ENCODE results near the gene RNF225. TPM values are rescaled to one million over a fixed set of nuclear protein-coding genes. Genes with fewer than 3 reads are reported as not detected.

Gene RNF225
- total RNA-seq, 2 donors from 2014 or later: not detected

- ATAC-seq: no peak
- intact Hi-C loops (cut with DNase I): no loop called here
- DNase-seq: no peak
Observed at GRCh38 chr19:58385313-58385890, 10.1 kb upstream of the RNF225 start.

GRCh38 chr19:58385891-58386575, 9.4 kb upstream of the RNF225 start:
- DNase-seq: peak; percentile 46
- intact Hi-C loops (cut with DNase I): no loop called here
- peak; percentile 16 to 23 for ATAC-seq

DNA sequence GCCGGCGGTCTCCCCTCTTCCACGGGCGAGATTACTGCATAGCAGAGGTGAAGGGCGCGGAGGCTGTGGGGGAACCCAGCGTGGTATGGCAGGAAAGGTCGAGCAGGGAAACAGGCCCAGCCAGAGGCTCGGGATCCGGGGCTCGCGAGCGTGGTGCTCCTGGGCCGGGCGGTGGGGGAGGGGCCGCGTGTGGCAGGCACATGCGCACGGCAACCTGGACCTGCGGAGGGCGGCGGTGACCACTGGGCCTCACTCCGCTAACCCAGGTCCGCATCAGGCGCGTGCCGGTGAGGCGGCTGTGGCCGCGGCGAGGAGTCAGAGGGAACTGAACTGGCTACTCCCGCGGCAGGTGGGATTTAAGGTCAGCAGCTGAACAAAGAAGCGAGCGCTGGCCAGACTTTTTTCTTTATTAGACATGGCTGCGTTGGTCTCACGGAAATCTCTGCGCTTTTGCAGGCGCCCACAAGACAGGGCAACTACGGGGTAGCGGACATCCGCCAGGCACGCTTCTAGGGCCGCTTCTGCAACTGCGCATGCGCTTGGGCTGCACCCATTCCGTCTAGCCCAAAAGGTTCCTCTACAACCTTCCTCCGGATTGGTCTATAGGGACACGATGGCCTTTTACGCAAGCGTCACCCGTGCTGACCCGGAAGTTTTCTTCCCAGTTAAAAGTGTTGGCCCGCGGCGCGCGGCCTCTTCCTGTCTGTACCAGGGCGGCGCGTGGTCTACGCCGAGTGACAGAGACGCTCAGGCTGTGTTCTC, 8.7 kb upstream of the RNF225 start, which contains the start of gene RPS5:
Gene RPS5, plus strand, starts transcription at position 694 of the 762 bp plus-strand sequence. CDS start 869 bp downstream, outside the sequence.
- peak; percentile 95 for DNase-seq
- intact Hi-C loops (cut with DNase I): no loop called here
- ATAC-seq: peak; percentile 95 to 97

DNA sequence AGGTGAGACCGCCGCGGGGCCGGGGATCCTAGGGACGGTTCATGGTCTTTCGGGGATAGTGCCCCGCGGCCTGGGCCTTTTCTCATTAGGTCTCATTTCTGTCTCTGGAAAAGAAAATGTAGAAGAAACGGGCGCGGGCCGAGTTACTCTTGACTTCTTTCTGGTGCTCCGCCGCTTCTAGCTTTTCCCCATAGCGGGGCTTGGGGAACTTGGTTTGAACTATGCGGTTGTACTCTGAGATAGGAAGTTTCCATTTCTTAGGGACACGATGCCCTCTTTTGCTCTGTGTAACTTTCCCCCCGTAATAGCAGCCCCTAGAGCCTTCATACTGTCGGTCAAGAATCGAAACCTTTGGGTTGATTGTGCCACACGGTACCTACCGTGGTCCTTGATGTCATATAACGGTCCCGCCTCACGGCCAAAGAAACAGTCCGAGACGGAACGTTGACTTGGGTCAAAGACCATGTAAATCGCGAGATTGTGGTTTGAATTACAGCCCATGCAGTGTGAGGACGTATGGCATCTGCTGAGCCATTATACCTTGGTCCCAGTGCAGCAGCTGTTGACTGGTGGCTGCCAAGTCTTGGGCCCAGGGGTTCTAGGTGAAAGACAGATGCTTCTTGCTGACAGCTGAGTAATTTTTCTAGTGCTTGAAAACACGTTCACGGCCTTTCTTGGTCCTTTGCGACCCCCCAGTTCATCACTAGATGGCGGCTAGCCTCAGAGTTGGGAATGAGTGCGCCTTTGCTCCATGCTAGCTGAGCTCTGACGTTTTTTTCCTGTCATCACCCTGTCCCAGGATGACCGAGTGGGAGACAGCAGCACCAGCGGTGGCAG, 7.9 kb upstream of the RNF225 start:
- DNase-seq: no peak
- ATAC-seq: no peak
- intact Hi-C loops (cut with DNase I): no loop called here

GRCh38 chr19:58388175-58388526, 7.3 kb upstream of the RNF225 start:
- DNase-seq: no peak
- no peak for ATAC-seq
- intact Hi-C loops (cut with DNase I): no loop called here

GRCh38 chr19:58392945-58393724, 2.3 kb upstream of the RNF225 start:
- DNase-seq: no peak
- intact Hi-C loops (cut with DNase I): no loop called here
- no peak for ATAC-seq

DNA sequence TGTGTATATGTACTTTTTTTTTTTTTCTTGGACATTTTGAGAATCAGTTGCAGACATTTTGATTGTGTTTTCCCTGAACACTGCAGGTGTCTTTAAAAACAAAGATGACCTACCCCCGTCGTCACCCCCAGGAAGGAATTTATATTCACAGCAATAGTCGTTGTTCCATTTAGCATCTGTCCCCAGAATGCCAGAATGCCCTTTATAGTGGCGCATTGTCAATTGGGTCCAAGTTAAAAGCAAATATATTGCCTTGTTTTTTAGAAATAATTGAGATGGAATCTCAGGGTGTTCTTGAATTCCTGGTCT, 1.8 kb upstream of the RNF225 start:
- DNase-seq (no peak), ATAC-seq (no peak)
- intact Hi-C loops (cut with DNase I): no loop called here

GRCh38 chr19:58394821-58395219, 636 bp upstream of the RNF225 start:
- intact Hi-C loops (cut with DNase I): no loop called here
- DNase-seq (no peak), ATAC-seq (no peak)

- ATAC-seq (peak; percentile 1 to 3), DNase-seq (no peak)
- intact Hi-C loops (cut with DNase I): no loop called here
Observed at GRCh38 chr19:58395979-58396627, 647 bp downstream of the RNF225 start.

- DNase-seq: no peak
- no peak for ATAC-seq
- intact Hi-C loops (cut with DNase I): no loop called here
Observed at GRCh38 chr19:58396691-58397532, 1.5 kb downstream of the RNF225 start.

- no peak for ATAC-seq
- no peak for DNase-seq
- intact Hi-C loops (cut with DNase I): no loop called here
Observed at GRCh38 chr19:58397533-58398037, 2.1 kb downstream of the RNF225 start.

DNA sequence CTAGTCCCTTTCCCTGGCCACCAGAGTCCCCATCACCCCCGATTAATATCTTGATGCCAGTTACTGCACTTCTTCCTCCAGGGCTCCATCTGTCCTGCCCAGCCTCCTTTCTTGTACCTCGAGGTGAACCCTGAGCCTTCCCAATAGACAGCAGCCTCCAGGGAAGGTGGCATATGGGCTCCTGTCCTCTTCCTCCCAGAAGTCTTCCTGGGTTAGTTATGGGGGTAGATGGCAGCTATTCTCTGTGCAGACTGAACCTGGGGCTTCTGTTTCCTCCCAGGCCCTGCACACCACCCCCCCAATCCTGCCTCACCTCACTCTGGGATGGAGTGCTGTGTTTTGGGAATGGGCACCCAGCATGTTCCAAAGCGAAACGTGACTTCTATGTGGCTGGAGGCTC, 2.6 kb downstream of the RNF225 start:
- ATAC-seq: no peak
- intact Hi-C loops (cut with DNase I): no loop called here
- no peak for DNase-seq

- intact Hi-C loops (cut with DNase I): no loop called here
- DNase-seq: no peak
- no peak for ATAC-seq
Observed at GRCh38 chr19:58398545-58398944, 3.1 kb downstream of the RNF225 start.

DNA sequence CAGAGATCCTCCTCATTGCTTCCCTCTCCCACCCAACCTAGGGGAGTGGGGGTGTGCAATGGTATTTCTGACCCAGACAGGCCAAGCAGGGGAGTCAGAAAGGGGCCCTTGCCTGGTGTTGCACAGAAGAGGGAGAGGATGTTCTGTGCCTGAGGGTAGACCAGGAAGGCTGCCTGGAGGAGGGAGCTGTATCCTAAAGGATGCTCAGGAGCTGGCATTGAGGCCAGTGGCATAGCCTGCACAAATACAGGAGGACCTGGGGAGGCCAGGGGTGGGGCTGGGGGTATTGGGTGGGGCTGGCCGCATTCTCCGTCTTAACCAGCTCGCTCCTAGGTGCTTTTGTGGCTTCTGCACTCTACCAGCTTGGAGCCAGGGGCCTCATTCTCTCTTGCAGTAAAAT, 4.4 kb downstream of the RNF225 start:
- intact Hi-C loops (cut with DNase I): no loop called here
- no peak for ATAC-seq
- no peak for DNase-seq

DNA sequence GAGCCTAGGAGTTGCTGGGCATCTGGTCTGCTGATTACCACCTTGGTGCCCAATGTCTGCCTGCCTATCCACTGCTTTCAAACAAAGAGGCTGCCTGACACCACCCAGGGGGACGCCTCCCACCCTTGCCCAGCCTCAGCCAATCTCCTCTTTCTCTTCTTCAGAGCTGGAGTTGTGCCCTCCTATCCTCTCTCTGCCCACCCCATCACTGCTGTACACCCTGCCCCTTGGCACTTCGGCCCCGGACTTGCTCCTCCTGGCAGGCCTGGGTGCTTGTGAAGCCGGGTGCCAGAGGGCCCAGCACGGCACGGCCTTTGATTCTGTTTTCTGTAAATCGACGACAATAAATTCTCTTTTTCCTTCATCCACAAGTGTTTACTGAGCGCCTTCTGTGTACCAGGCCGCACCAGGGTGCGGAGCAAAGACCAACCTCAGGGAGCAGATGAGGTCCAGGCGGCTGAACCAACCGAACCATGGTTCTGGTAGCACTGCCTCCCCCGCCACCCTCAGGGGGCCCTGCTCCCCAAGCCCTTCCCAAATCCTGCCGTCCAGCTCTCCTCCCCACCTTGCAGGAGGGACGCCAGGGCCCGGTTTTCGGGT, 5.0 kb downstream of the RNF225 start:
- DNase-seq (no peak), ATAC-seq (peak in 1 of 2 donors; percentile 3)
- intact Hi-C loops (cut with DNase I): no loop called here

GRCh38 chr19:58400916-58401839, 5.7 kb downstream of the RNF225 start:
- intact Hi-C loops (cut with DNase I): no loop called here
- DNase-seq (peak; percentile 100), ATAC-seq (peak; percentile 99 to 100)

Data from left cardiac atrium (tissue), 4 donors.